GM21737 (cell line): ENCODE results near the gene HNRNPL.
"Not testable (repeated sequence)": the region's sequence is repeated elsewhere in the genome, so short reads cannot be mapped to it uniquely, and the experiment has no call there.

Experiments used
- ATAC-seq: cut with Tn5 transposase; IDR thresholded peaks from one replicate; pipeline ENCODE4 v1.9.1; 2021; ENCODE audit warnings: mild to moderate bottlenecking, moderate library complexity; ENCODE audit not compliant: unreplicated experiment

The HNRNPL gene

GRCh38 chr19:38849860-38850435 is at the start of gene HNRNPL:
HNRNPL (minus strand) TSS chr19:38849986; CDS start chr19:38849966, 20 bp downstream.
- ATAC-seq, result peak; percentile 52

- ATAC-seq, result no peak
These were observed 49.1 kb upstream of the HNRNPL start for GRCh38 chr19:38898788-38899446.

- ATAC-seq, result no peak
These were observed 45.2 kb upstream of the HNRNPL start for GRCh38 chr19:38894968-38895367.

DNA sequence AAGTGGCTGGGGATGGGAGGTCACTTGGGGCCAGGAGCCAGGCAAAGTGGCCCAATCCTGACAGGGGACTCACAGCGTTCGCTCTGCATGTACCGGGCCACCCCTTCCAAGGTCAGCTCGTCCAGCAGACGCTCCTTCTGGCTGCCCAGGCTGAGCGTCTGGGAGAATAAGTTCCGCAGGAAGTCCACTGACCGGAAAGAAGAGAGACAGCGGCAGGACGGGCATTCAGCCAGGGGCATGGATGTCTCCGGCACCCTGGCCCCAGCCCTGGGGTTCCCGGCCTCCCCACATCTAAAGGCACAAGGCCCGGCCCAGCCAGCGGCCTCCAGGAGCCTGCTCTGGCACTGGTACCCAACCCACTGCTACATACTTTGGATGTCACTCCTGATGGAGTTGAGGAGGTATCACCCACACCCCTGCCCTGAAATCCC is 43.6 kb upstream of the HNRNPL start:
- no peak for ATAC-seq

DNA sequence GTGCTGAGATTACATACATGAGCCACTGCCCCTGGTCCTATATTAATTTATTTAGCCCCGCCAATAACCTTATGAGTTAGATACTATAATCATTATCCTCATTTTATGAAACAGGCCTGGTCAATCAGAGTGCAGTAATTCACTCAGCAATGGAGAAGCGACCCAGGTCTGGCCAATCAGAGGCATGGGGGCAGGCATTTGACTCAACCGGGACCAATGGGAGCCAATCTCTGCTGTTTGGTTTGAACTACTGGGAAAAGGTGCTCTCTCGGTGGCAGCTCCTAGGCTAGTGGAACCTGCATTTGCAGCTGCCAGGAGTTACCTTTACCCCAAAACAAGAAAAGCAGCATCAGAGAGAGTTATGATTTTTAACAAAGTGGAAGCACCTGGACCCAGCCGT is 43.1 kb upstream of the HNRNPL start:
- no peak for ATAC-seq

GRCh38 chr19:38891771-38892170 is 42.0 kb upstream of the HNRNPL start:
- ATAC-seq, result no peak

DNA sequence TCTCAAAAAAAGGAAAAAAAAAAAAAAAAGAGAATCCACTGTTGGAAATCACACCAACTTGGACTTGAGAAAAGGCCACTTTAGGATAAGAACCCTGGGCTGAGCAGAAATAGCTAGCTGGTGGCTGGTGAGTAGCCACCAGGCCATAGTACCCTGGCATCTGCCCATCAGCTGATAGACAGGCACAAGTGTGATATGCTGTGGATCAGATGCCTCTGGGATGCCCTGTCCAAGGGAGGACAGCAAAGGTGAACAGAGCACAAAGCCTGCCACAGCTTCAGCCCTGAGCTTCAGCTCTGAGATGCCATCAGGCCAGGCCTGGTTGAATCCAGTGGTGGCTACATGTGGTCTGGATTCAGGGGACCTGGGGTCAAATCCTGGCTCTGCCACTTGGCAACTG is 40.9 kb upstream of the HNRNPL start:
- no peak for ATAC-seq

GRCh38 chr19:38889803-38890202 is 40.0 kb upstream of the HNRNPL start:
- ATAC-seq, result no peak

DNA sequence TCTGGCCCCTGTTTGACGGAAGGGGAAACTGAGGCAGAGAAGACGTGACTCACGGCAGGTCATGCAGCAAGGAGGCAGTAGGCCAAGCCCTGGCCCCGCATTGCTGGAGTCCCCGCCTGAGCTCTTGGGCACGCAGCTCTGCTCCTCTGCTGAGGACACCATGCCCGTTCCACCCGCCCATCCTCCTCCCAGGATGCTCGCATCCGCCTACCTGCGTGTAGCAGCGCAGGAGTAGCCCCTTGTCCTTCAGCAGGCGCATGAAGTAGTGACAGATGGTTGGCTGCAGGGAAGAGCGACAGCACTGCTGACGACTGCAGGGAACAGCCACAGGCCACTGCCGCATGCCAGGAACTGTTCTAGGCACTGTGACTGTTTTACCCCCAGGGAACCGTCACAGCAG is 39.1 kb upstream of the HNRNPL start:
- ATAC-seq, result no peak

DNA sequence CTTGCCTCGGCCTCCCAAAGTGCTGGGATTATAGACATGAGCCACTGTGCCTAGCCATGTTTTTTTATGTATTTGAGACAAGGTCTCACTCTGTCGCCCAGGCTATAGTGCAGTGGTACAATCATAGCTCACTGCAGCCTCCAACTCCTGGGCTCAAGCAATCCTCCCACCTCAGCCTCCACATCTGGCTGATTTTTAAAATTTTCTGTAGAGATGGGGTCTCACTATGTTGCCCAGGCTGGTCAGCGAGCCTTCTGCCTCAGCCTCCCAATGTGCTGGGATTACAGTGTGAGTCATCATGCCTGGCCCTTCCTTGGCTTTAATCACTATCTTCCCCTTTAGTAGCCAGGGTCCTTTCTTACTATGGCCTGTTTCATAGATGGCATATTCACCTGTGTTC is 34.9 kb upstream of the HNRNPL start:
- ATAC-seq, result not testable (repeated sequence)

DNA sequence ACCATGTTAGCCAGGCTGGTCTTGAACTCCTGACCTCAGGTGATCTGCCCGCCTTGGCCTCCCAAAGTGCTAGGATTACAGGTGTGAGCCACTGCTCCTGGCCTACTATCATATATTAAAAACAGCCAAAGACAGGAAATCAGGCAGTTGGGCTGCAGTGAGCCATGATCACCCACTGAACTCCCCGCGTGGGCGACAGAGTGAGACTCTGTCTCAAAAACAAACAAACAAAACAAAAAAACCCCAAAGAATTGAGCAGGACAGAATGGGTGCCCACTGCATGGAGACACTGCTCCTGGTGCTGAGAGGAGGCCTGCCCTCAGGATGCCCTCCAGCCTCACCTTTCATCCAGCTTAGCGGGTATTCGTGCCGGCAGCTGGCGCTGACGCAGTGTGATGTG is 33.5 kb upstream of the HNRNPL start:
- no peak for ATAC-seq

GRCh38 chr19:38880882-38881609 is 31.3 kb upstream of the HNRNPL start:
- ATAC-seq, result no peak

- ATAC-seq, result no peak
These were observed 30.5 kb upstream of the HNRNPL start for GRCh38 chr19:38880076-38880881.

DNA sequence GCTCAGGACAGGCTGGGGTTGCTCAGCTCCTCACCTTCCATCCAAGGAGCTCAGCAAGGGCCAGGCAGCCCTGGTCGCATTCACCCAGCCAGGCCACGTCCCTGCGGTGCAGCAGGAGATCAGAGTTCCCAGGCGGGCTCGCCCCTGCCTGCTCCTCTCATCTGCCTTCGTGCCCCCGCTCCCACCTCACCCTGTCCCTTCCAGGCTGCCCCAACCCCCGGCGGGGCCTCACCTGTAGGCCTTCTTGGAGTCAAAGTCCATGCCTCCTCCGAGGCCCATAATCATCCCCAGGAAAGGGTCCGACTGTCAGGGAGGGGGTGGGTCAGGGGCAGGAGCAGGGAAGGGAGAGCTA is 29.6 kb upstream of the HNRNPL start:
- no peak for ATAC-seq

- no peak for ATAC-seq
These were observed 29.0 kb upstream of the HNRNPL start for GRCh38 chr19:38878575-38879399.

DNA sequence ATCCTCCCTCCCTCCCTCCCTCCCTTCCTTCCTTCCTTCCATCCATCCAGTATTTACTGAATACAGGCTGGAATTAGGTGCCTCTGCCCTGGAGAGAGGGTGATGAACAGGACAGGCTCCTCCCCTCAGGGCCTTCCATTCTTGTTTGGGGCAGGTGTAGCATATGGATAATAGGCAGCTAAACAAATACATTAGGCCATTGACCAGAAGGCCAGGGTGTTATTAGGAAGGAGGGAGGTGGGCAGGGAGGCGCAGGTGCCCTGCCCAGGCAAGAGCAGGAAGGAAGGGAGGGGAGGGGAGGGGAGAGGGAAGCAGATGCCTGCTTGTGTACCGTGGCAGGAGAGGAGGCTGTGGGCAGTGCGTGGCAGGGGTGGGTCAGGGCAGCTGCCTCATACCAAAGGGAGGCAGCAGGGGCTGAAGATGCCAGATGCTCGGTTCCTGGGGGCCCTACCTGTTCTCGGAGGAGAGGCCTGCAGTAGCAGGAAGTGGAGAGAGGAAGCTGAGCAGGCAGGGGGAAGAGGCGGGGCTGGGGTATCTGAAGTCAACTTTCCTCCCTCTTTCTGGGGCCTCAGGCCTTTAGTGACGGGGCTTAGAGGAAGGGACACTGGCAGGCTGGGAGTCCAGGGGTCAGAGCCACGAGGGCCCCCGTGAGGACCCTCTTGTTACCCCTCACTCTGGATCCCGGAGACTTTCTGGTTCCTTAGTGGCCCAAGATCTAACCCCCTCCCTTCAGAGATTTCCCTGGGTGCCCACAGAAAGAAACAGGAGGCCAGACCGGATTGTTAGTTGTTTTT is 28.2 kb upstream of the HNRNPL start, which contains the start of gene RINL:
Gene RINL (minus strand): TSS at position 495 of the 794 bp plus-strand sequence. CDS start 1,533 bp downstream, outside the sequence.
- ATAC-seq, result no peak

DNA sequence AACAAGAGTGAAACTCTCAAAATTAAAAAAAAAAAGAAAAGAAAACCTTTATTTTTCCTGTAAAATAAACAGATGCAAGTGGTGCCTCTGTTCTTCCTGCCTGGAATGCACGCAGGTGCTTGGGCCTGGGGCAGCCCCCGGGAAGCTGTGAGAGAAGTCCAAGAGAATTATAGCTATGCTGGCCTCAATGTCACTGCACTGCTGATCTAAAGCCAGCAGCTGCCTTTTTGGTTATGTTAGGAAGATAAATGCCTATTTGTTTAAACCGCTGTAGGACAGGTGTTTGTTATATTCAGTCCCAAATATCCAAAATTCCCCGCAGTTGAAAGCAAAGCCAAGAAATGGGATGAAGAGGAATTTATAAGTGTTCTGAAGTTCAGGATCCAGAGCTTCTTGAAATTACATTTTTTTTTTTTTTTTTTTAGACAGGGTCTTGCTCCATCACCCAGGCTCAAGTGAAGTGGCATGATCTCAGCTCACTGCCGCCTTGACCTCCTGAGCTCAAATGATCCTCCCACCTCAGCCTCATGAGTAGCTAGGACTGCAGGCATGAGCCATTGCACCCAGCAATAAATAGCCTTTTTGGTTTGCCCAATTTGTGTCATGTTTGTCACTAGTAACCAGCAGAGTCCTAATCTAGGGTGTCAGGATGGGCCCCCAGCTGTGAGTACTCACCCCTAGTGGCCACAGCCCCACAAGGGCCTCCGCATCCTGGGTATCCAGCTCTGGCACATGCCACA is 26.0 kb upstream of the HNRNPL start:
- no peak for ATAC-seq

- not testable (repeated sequence) for ATAC-seq
These were observed 23.6 kb upstream of the HNRNPL start for GRCh38 chr19:38873400-38873799.

DNA sequence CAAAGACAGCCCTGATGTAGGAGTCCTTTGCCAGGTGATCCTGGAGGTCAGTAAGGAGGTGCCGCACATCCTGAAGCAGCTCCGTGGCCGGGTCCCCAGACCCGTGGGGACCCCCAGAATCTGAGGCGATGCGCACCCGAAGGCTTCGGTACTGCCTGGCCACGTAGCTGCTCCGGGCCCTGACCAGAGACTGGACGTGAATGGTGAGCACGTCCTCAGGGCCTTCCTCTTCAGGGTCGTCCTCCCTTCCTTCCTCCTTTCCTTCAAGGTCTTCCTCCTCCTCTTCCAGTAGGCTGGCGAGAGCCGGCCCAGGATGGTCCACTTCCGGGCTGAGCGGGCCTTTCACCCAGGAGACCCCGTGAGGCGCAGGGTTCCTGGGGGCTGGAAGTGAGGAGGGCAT is 20.8 kb upstream of the HNRNPL start:
- ATAC-seq, result no peak
